Gastrocnemius medialis (tissue), 4 donors: ENCODE results near the gene CCDC197.

ENCODE experiments used
- POLR2A ChIP-seq, 2 donors: fragments of 450-650 bp; IDR thresholded peaks; one replicate each; pipeline ENCODE4 v1.6.1; 2017; ENCODE audit warnings: antibody characterized with exemption in 2 of 2, mild to moderate bottlenecking in 2 of 2, moderate library complexity in 2 of 2
- TF ChIP-seq, protein P1 (sequence below), 5 experiments: fragments of 450-650 bp in 3 of 5; fragments of 200-600 bp in 2 of 5; sonication (generic) in 2 of 5; IDR thresholded peaks in 4 of 5; conservative IDR thresholded peaks in 1 of 5; 1 replicate in 4 of 5; 2 replicates in 1 of 5; pipeline ENCODE4 v1.5.1; 2016 to 2019; ENCODE audit warnings: antibody characterized with exemption in 5 of 5, mild to moderate bottlenecking in 3 of 5, moderate library complexity in 3 of 5

DNA sequence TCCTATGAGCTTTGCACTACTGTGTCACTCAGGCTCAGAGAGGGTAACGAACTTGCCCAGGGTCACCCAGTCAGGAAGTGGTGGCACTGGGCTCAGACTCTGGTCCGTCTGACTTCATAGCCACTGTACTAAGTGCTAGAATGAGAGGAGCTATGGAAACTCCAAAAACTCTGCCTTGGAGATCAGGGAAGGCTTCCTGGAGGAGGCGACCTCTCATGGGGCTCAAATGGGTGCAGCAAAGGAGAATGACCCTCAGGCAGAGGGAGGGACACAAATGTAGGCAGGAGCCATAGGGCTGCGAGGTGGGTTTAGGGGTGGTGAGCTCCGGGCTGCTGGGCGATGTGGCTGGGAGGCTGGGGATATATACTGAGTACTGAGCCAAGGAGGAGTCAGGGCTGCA is 3.2 kb downstream of the CCDC197 start:
- no peak for TF ChIP-seq POLR2A (IDR thresholded peaks at IDR 0.05)
- TF ChIP-seq, protein P1, sequence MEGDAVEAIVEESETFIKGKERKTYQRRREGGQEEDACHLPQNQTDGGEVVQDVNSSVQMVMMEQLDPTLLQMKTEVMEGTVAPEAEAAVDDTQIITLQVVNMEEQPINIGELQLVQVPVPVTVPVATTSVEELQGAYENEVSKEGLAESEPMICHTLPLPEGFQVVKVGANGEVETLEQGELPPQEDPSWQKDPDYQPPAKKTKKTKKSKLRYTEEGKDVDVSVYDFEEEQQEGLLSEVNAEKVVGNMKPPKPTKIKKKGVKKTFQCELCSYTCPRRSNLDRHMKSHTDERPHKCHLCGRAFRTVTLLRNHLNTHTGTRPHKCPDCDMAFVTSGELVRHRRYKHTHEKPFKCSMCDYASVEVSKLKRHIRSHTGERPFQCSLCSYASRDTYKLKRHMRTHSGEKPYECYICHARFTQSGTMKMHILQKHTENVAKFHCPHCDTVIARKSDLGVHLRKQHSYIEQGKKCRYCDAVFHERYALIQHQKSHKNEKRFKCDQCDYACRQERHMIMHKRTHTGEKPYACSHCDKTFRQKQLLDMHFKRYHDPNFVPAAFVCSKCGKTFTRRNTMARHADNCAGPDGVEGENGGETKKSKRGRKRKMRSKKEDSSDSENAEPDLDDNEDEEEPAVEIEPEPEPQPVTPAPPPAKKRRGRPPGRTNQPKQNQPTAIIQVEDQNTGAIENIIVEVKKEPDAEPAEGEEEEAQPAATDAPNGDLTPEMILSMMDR (IDR thresholded peaks at IDR 0.05 in 4 of 5, conservative IDR thresholded peaks at IDR 0.05 in 1 of 5), result no peak
